Suprapubic skin (tissue), 4 donors: ENCODE data around the gene PLIN4. TPM values are rescaled to one million over a fixed set of nuclear protein-coding genes. Genes with fewer than 3 reads are reported as not detected.

Source experiments
- DNase-seq, 2 donors: peaks; one replicate each; pipeline ENCODE4 v3.0.0-alpha.2; 2019; ENCODE audit warnings: low spot score in 2 of 2
- H3K27ac ChIP-seq: fragments of 200-600 bp; sonication (generic); one replicate; pipeline ENCODE4 v1.5.1; 2019
- H3K27me3 ChIP-seq: fragments of 200-600 bp; sonication (generic); one replicate; pipeline ENCODE4 v1.5.1; 2019
- H3K36me3 ChIP-seq: fragments of 200-600 bp; sonication (generic); one replicate; pipeline ENCODE4 v1.5.1; 2019
- H3K4me1 ChIP-seq: fragments of 200-600 bp; sonication (generic); one replicate; pipeline ENCODE4 v1.5.1; 2019
- H3K4me3 ChIP-seq: fragments of 200-600 bp; sonication (generic); one replicate; pipeline ENCODE4 v1.5.1; 2019; ENCODE audit warnings: mild to moderate bottlenecking
- H3K9me3 ChIP-seq: fragments of 200-600 bp; sonication (generic); one replicate; pipeline ENCODE4 v1.5.1; 2019
- CTCF ChIP-seq, 2 donors: fragments of 200-600 bp in 1 of 2; fragments of 450-650 bp in 1 of 2; sonication (generic) in 1 of 2; IDR thresholded peaks; one replicate each; pipeline ENCODE4 v1.5.1; 2016 to 2019; ENCODE audit warnings: antibody characterized with exemption in 2 of 2, mild to moderate bottlenecking in 1 of 2, moderate library complexity in 1 of 2
- EP300 ChIP-seq: sonication (generic); formaldehyde crosslinking; IDR thresholded peaks from one replicate; pipeline ENCODE4 v1.6.1; 2017; ENCODE audit warnings: antibody characterized with exemption
- POLR2A ChIP-seq, 2 donors: fragments of 450-650 bp; IDR thresholded peaks; one replicate each; pipeline ENCODE4 v1.6.1; 2017; ENCODE audit warnings: antibody characterized with exemption in 2 of 2, mild to moderate bottlenecking in 2 of 2, moderate library complexity in 2 of 2
- POLR2AphosphoS5 ChIP-seq, 3 donors: sonication (generic); formaldehyde crosslinking; IDR thresholded peaks; one replicate each; pipeline ENCODE4 v1.6.1; 2017; ENCODE audit warnings: antibody characterized with exemption in 3 of 3
- WGBS: methylation state at CpG from one replicate; pipeline ENCODE4 v1.1.5; 2018; 5-methylcytosine and 5-hydroxymethylcytosine counted together
- total RNA-seq, 4 donors: library from RNA; depleted of rRNA; stranded (reverse); fragments of >200 nt; gene quantifications; one replicate each; pipeline ENCODE4 v1.1.0, GENCODE V29; 2016

The PLIN4 gene
- total RNA-seq, 4 donors from 2014 or later, result 12.4 to 38.3 (median 19.3) TPM

- WGBS, result 56% methylated on average over 10 of the region's 27 CpGs
- Histone ChIP-seq H3K9me3 (no peaks in the 10 kb centered on the region), H3K4me3 (no peak overlapping the region), H3K27me3 (peaks cover 44% of the 10 kb centered on the region), H3K4me1 (peaks cover 13% of the 10 kb centered on the region), H3K27ac (no peak overlapping the region), H3K36me3 (no peaks in the 10 kb centered on the region)
- DNase-seq, result no peak
- TF ChIP-seq EP300 (no peak), CTCF (IDR thresholded peaks at IDR 0.05) (no peak), POLR2A (IDR thresholded peaks at IDR 0.05) (no peak), POLR2AphosphoS5 (IDR thresholded peaks at IDR 0.05) (no peak)
Observed at GRCh38 chr19:4537953-4538600, 19.8 kb upstream of the PLIN4 start.

- H3K36me3 ChIP-seq, result no peaks in the 10 kb centered on the region
- TF ChIP-seq CTCF (IDR thresholded peaks at IDR 0.05) (no peak), EP300 (no peak), POLR2AphosphoS5 (IDR thresholded peaks at IDR 0.05) (no peak), POLR2A (IDR thresholded peaks at IDR 0.05) (no peak)
- no peak for DNase-seq
- no peaks in the 10 kb centered on the region for H3K9me3 ChIP-seq
- H3K27ac ChIP-seq, result no peak overlapping the region
- WGBS, result 41% methylated on average over 4 of the region's 5 CpGs
- no peak overlapping the region for H3K4me3 ChIP-seq
- H3K27me3 ChIP-seq, result peaks cover 44% of the 10 kb centered on the region
- peaks cover 13% of the 10 kb centered on the region for H3K4me1 ChIP-seq
Observed at GRCh38 chr19:4536798-4537197, 18.5 kb upstream of the PLIN4 start.

- no peak for TF ChIP-seq CTCF (IDR thresholded peaks at IDR 0.05)
- no peak for TF ChIP-seq POLR2AphosphoS5 (IDR thresholded peaks at IDR 0.05)
- TF ChIP-seq POLR2A (IDR thresholded peaks at IDR 0.05), result no peak
- TF ChIP-seq EP300, result no peak
- H3K9me3 ChIP-seq, result no peaks in the 10 kb centered on the region
- H3K4me1 ChIP-seq, result peaks cover 8% of the 10 kb centered on the region
- H3K27ac ChIP-seq, result no peak within 1 kb of the TSS
- peak in 1 of 2 donors; percentile 78 for DNase-seq
- H3K27me3 ChIP-seq, result peaks cover 44% of the 10 kb centered on the region
- H3K4me3 ChIP-seq, result peak within 1 kb of the TSS; percentile 2
- WGBS, result 16% methylated on average over 13 of the region's 49 CpGs
- H3K36me3 ChIP-seq, result no peaks in the 10 kb centered on the region
Observed at GRCh38 chr19:4534836-4535658, 16.8 kb upstream of the PLIN4 start, which contains the start of gene PLIN5. Gene PLIN5, minus strand, starts transcription at chr19:4535224. Its CDS starts 1,150 bp downstream, at chr19:4534074.

GRCh38 chr19:4533835-4534424 is 15.6 kb upstream of the PLIN4 start:
- Histone ChIP-seq H3K27ac (no peak overlapping the region), H3K4me3 (no peak overlapping the region), H3K9me3 (no peaks in the 10 kb centered on the region)

More at GRCh38 chr19:4533835-4534424, 15.6 kb upstream of the PLIN4 start:
- H3K27me3 ChIP-seq, result peaks cover 36% of the 10 kb centered on the region
- peaks cover 8% of the 10 kb centered on the region for H3K4me1 ChIP-seq
- H3K36me3 ChIP-seq, result no peaks in the 10 kb centered on the region
- WGBS, result 80% methylated on average over 6 of the region's 9 CpGs
- peak in 1 of 2 donors; percentile 59 for DNase-seq
- TF ChIP-seq EP300, result no peak
- no peak for TF ChIP-seq POLR2A (IDR thresholded peaks at IDR 0.05)
- TF ChIP-seq POLR2AphosphoS5 (IDR thresholded peaks at IDR 0.05), result no peak
- no peak for TF ChIP-seq CTCF (IDR thresholded peaks at IDR 0.05)
